HT1080 (cell line): ENCODE measurements around the gene AFAP1L1. TPM values are rescaled to one million over a fixed set of nuclear protein-coding genes. Genes with fewer than 3 reads are reported as not detected.

ENCODE experiments used
- DNase-seq: peaks from one replicate; pipeline ENCODE4 v3.0.0-alpha.2; 2015; ENCODE audit warnings: low read depth
- total RNA-seq: library from RNA; depleted of rRNA; stranded (reverse); fragments of >200 nt; shearing (Covaris generic); gene quantifications from 2 replicates; pipeline ENCODE4 v1.2.3, GENCODE V29; 2014

Gene AFAP1L1
- total RNA-seq, 1 experiment from 2014 or later = 0.98 TPM

GRCh38 chr5:149310947-149311658 lies 39.4 kb downstream of the AFAP1L1 start:
- DNase-seq = peak; percentile 71

GRCh38 chr5:149313151-149313841 lies 41.6 kb downstream of the AFAP1L1 start:
- no peak for DNase-seq

GRCh38 chr5:149314571-149315111 lies 43.0 kb downstream of the AFAP1L1 start:
- DNase-seq = no peak

- DNase-seq = no peak
Observed at GRCh38 chr5:149315753-149316152, 44.1 kb downstream of the AFAP1L1 start.

GRCh38 chr5:149317281-149318048 lies 45.8 kb downstream of the AFAP1L1 start:
- DNase-seq = peak; percentile 61

- no peak for DNase-seq
Observed at GRCh38 chr5:149319174-149319573, 47.5 kb downstream of the AFAP1L1 start.

GRCh38 chr5:149320791-149321330 lies 49.2 kb downstream of the AFAP1L1 start:
- peak; percentile 94 for DNase-seq

- no peak for DNase-seq
Observed at GRCh38 chr5:149322518-149322917, 50.9 kb downstream of the AFAP1L1 start.

- DNase-seq = no peak
Observed at GRCh38 chr5:149323210-149323609, 51.6 kb downstream of the AFAP1L1 start.

- DNase-seq = no peak
Observed at GRCh38 chr5:149323621-149324205, 52.1 kb downstream of the AFAP1L1 start.

GRCh38 chr5:149324641-149325040 lies 53.0 kb downstream of the AFAP1L1 start:
- no peak for DNase-seq

- DNase-seq = no peak
Observed at GRCh38 chr5:149325166-149325735, 53.6 kb downstream of the AFAP1L1 start.

- DNase-seq = no peak
Observed at GRCh38 chr5:149325894-149326293, 54.2 kb downstream of the AFAP1L1 start.

- DNase-seq = no peak
Observed at GRCh38 chr5:149326611-149327010, 55.0 kb downstream of the AFAP1L1 start.

- DNase-seq = no peak
Observed at GRCh38 chr5:149328177-149328576, 56.5 kb downstream of the AFAP1L1 start.

GRCh38 chr5:149333711-149334443 lies 62.2 kb downstream of the AFAP1L1 start:
- no peak for DNase-seq

- no peak for DNase-seq
Observed at GRCh38 chr5:149337736-149338135, 66.1 kb downstream of the AFAP1L1 start.

- no peak for DNase-seq
Observed at GRCh38 chr5:149338364-149338763, 66.7 kb downstream of the AFAP1L1 start.

GRCh38 chr5:149340920-149341319 lies 69.3 kb downstream of the AFAP1L1 start:
- no peak for DNase-seq

GRCh38 chr5:149341876-149342275 lies 70.2 kb downstream of the AFAP1L1 start:
- no peak for DNase-seq
